Neural crest cell (in vitro differentiated cells): ENCODE results near the gene ZNF384. TPM values are rescaled to one million over a fixed set of nuclear protein-coding genes. Genes with fewer than 3 reads are reported as not detected.
A peak's percentile ranks its signal among the peaks of the same experiment; 100 is the strongest.
"Not testable (repeated sequence)": the region's sequence is repeated elsewhere in the genome, so short reads cannot be mapped to it uniquely, and the experiment has no call there.

Experiments
- DNase-seq: peaks from one replicate; pipeline ENCODE4 v3.0.0; 2021; ENCODE audit warnings: low read depth, mixed read lengths, low spot score
- H3K27ac Mint-ChIP-seq: one replicate; pipeline ENCODE4 v1.8.0; 2021; ENCODE audit warnings: mild to moderate bottlenecking, mixed read lengths; ENCODE audit not compliant: unreplicated experiment
- H3K27me3 Mint-ChIP-seq: 2 replicates; pipeline ENCODE4 v1.8.0; 2021; ENCODE audit warnings: low read depth, mild to moderate bottlenecking, mixed read lengths
- H3K36me3 Mint-ChIP-seq: 2 replicates; pipeline ENCODE4 v1.8.0; 2021; ENCODE audit warnings: low read depth, mild to moderate bottlenecking, mixed read lengths
- H3K4me1 Mint-ChIP-seq: 2 replicates; pipeline ENCODE4 v1.8.0; 2021; ENCODE audit warnings: mixed read lengths
- H3K4me3 Mint-ChIP-seq: one replicate; pipeline ENCODE4 v1.8.0; 2021; ENCODE audit warnings: mild to moderate bottlenecking, mixed read lengths
- H3K9me3 Mint-ChIP-seq: 2 replicates; pipeline ENCODE4 v1.8.0; 2021; ENCODE audit warnings: mixed read lengths
- total RNA-seq: library from RNA; stranded (reverse); gene quantifications from 2 replicates; pipeline ENCODE4 v1.2.1, GENCODE V29; 2021
- TF ChIP-seq, protein P1 (sequence below): fragments of 200-600 bp; sonication (generic); conservative IDR thresholded peaks from 2 replicates; pipeline ENCODE4 v1.5.0; 2021; ENCODE audit warnings: antibody characterized with exemption, mild to moderate bottlenecking

Gene ZNF384
- total RNA-seq, 1 donor from 2014 or later = 94.3 TPM

DNA sequence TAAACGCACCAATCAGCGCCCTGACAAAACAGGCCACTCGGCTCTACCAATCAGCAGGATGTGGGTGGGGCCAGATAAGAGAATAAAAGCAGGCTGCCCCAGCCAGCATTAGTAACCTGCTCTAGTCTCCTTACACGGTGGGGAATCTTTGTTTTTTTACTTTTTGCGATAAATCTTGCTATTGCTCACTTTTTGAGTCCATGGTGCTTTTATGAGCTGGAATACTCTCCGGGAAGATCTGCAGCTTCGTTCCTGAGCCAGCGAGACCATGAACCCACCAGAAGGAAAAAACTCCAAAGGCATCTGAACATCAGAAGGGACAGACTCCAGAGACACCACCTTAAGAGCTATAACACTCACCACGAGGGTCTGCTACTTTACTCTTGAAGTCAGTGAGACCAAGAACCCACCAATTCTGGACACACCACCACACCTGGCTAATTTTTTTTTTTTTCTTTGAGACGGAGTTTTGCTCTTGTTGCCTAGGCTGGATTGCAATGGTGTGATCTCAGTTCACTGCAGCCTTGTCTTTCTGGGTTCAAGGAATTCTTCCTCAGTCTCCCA, 27.8 kb upstream of the ZNF384 start:
- H3K27ac Mint-ChIP-seq = no peak overlapping the region
- TF ChIP-seq, protein P1, sequence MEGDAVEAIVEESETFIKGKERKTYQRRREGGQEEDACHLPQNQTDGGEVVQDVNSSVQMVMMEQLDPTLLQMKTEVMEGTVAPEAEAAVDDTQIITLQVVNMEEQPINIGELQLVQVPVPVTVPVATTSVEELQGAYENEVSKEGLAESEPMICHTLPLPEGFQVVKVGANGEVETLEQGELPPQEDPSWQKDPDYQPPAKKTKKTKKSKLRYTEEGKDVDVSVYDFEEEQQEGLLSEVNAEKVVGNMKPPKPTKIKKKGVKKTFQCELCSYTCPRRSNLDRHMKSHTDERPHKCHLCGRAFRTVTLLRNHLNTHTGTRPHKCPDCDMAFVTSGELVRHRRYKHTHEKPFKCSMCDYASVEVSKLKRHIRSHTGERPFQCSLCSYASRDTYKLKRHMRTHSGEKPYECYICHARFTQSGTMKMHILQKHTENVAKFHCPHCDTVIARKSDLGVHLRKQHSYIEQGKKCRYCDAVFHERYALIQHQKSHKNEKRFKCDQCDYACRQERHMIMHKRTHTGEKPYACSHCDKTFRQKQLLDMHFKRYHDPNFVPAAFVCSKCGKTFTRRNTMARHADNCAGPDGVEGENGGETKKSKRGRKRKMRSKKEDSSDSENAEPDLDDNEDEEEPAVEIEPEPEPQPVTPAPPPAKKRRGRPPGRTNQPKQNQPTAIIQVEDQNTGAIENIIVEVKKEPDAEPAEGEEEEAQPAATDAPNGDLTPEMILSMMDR = no peak
- H3K4me3 Mint-ChIP-seq = no peak overlapping the region

DNA sequence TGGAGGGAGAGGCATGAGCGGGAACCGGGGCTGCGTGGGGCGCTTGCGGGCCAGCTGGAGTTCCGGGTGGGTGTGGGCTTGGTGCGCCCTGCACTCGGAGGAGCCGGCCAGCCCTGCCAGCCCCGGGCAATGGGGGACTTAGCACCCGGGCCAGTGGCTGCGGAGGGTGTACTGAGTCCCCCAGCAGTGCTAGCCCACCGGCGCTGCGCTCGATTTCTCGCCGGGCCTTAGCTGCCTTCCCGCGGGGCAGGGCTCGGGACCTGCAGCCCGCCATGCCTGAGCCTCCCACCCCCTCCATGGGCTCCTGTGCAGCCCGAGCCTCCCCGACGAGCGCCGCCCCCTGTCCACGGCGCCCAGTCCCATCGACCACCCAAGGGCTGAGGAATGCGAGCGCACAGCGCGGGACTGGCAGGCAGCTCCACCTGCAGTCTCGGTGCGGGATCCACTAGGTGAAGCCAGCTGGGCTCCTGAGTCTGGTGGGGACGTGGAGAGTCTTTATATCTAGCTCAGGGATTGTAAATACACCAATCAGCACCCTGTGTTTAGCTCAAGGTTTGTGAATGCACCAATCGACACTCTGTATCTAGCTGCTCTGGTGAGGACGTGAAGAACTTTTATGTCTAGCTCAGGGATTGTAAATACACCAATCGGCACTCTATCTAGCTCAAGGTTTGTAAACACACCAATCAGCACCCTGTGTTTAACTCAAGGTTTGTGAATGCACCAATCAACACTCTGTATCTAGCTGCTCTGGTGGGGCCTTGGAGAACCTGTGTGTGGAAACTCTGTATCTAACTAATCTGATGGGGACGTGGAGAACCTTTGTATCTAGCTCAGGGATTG, 27.1 kb upstream of the ZNF384 start:
- not testable (repeated sequence) for H3K4me3 Mint-ChIP-seq, DNase-seq, H3K4me1 Mint-ChIP-seq, H3K27me3 Mint-ChIP-seq, H3K9me3 Mint-ChIP-seq, H3K36me3 Mint-ChIP-seq, H3K27ac Mint-ChIP-seq

More for the DNA sequence above, 27.8 kb upstream of the ZNF384 start:
- H3K27me3 Mint-ChIP-seq = peaks cover 6% of the 10 kb centered on the region
- H3K4me1 Mint-ChIP-seq = peaks cover 3% of the 10 kb centered on the region
- H3K36me3 Mint-ChIP-seq = no peaks in the 10 kb centered on the region
- peaks cover 3% of the 10 kb centered on the region for H3K9me3 Mint-ChIP-seq
- no peak for DNase-seq

DNA sequence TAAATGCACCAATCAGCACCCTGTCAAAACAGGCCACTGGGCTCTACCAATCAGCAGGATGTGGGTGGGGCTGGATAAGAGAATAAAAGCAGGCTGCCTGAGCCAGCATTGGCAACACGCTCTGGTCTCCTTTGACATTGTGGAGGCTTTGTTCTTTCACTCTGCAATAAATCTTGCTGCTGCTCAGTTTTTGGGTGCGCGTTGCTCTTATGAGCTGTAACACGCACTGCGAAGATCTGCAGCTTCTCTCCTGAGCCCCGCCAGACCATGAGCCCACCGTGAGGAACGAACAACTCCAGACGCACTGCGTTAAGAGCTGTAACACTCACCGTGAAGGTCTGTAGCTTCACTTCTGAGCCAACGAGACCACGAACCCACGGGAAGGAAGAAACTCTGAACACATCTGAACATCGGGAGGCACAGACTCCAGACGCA, 19.8 kb upstream of the ZNF384 start:
- no peak for DNase-seq
- Mint-ChIP-seq H3K27ac (peak overlapping the region; percentile 79), H3K27me3 (peaks cover 15% of the 10 kb centered on the region), H3K4me3 (no peak overlapping the region), H3K4me1 (peaks cover 6% of the 10 kb centered on the region), H3K9me3 (peaks cover 2% of the 10 kb centered on the region), H3K36me3 (no peaks in the 10 kb centered on the region)
- TF ChIP-seq, protein P1 = no peak

DNA sequence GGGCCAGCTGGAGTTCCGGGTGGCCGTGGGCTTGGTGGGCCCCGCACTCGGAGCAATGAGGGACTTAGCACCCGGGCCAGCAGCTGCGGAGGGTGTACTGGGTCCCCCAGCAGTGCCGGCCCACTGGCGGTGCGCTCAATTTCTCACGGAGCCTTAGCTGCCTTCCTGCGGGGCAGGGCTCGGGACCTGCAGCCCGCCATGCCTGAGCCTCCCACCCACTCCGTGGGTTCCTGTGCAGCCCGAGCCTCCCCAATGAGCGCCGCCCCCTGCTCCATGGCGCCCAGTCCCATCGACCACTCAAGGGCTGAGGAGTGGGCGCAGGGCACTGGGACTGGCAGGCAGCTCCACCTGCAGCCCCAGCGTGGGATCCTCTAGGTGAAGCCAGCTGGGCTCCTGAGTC, 19.2 kb upstream of the ZNF384 start:
- not testable (repeated sequence) for H3K9me3 Mint-ChIP-seq, H3K4me1 Mint-ChIP-seq, H3K27ac Mint-ChIP-seq, H3K4me3 Mint-ChIP-seq, H3K36me3 Mint-ChIP-seq, DNase-seq
- H3K27me3 Mint-ChIP-seq = peaks cover 20% of the 10 kb centered on the region

DNA sequence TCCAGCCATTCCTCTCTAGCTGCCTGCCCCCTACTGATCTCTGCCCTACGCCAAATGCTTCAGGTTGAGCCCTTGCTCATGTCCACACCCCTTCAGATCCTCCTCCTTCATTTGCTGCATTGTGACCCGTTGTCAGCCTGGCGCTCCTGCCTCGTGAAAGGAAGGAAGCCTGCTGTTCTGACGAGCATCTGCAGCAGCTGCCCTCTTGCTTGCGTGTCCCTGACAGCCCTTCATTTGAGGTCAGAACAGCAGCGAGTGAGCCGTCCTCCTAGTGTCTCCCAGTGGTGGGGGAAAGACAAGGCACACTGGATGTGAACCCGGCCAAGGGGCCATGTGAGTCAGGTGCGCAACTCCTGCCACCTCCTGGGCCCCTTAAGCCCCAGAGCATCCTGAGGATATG, 14.5 kb upstream of the ZNF384 start:
- Mint-ChIP-seq H3K9me3 (no peaks in the 10 kb centered on the region), H3K27me3 (peaks cover 58% of the 10 kb centered on the region), H3K27ac (peak overlapping the region; percentile 36), H3K4me1 (peaks cover 19% of the 10 kb centered on the region), H3K36me3 (no peaks in the 10 kb centered on the region), H3K4me3 (peak overlapping the region; percentile 72)
- TF ChIP-seq, protein P1 = no peak
- DNase-seq = no peak

DNA sequence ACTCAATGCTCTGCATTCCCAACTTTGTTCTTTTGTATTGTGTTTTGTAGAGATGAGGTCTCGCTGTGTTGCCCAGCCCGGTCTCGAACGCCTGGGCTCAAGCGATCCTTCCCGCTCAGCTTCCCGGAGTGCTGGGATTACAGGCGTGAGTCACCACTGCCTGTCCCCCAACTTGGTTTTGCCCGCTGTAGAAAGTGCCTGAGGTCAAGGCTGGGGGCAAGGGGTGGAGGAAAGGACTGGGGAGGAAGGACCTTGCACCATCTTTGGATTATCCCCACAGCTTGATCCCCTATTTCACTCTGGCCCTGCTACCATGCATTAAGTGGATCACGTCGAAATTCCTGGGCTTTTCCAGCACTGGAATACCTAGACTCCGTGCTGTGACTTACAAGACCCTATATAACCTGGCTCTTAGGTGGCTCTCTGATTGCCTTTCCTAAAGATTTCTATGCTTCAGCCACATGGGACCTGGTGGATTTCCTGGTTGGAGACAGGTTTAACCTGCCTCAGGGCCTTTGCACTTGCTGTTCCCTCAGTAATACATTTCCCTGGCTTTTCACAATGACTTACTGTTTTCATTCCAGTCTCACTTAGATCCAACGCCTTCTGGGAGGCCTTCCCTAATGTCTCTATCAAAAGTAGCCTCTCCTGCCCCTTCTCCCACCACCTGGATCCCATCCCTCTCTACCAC, 12.0 kb upstream of the ZNF384 start:
- no peak overlapping the region for H3K27ac Mint-ChIP-seq
- H3K4me3 Mint-ChIP-seq = peak overlapping the region; percentile 74
- H3K36me3 Mint-ChIP-seq = no peaks in the 10 kb centered on the region
- no peak for DNase-seq
- H3K9me3 Mint-ChIP-seq = no peaks in the 10 kb centered on the region
- peaks cover 24% of the 10 kb centered on the region for H3K4me1 Mint-ChIP-seq
- TF ChIP-seq, protein P1 = no peak
- H3K27me3 Mint-ChIP-seq = peaks cover 71% of the 10 kb centered on the region
